H1 (cell line): ENCODE measurements around the gene ALOX5AP. TPM values are rescaled to one million over a fixed set of nuclear protein-coding genes. Genes with fewer than 3 reads are reported as not detected.

Experiments
- CTCF ChIA-PET: fragments of 300-600 bp; sonication (Branson Sonifier 250); formaldehyde crosslinking; loops from one replicate; lab custom pipeline; 2021; ENCODE audit not compliant: partially characterized antibody; lab: Charles Lee
- POLR2A ChIA-PET: fragments of 300-600 bp; sonication (Branson Sonifier 250); formaldehyde crosslinking; loops from one replicate; lab custom pipeline; 2021; ENCODE audit warnings: inconsistent platforms; ENCODE audit not compliant: partially characterized antibody; lab: Charles Lee
- DNase-seq, 2 experiments: peaks; one replicate each; pipeline versions ENCODE4 v3.0.0 to v3.0.0-alpha.2; 2010 to 2022; ENCODE audit warnings: low spot score in 2 of 2, low read depth in 1 of 2, mixed read lengths in 1 of 2
- FAIRE-seq: peaks from 2 replicates; lab custom pipeline; 2011; peaks lifted over from hg19 to GRCh38; lab: Jason Lieb, UNC
- H2AFZ ChIP-seq: 2 replicates; pipeline ENCODE4 v1.8.1; 2012; ENCODE audit warnings: low read length, inconsistent platforms
- H2AK5ac ChIP-seq: 2 replicates; pipeline ENCODE4 v1.6.1; 2013; ENCODE audit warnings: low read depth, low read length
- H2BK120ac ChIP-seq: replicated peaks from 2 replicates; pipeline ENCODE3; 2013; ENCODE audit warnings: low read depth, low read length, inconsistent platforms
- H2BK12ac ChIP-seq: 2 replicates; pipeline ENCODE4 v1.6.1; 2013; ENCODE audit warnings: low read depth, low read length
- H2BK15ac ChIP-seq: 2 replicates; pipeline ENCODE4 v1.6.1; 2013; ENCODE audit warnings: low read length
- H2BK20ac ChIP-seq: 2 replicates; pipeline ENCODE4 v1.6.1; 2013; ENCODE audit warnings: low read length
- H2BK5ac ChIP-seq: 2 replicates; pipeline ENCODE4 v1.6.1; 2013; ENCODE audit warnings: low read depth, low read length
- H3K14ac ChIP-seq: 2 replicates; pipeline ENCODE4 v1.6.1; 2013; ENCODE audit warnings: inconsistent platforms; ENCODE audit not compliant: insufficient read length
- H3K18ac ChIP-seq: 2 replicates; pipeline ENCODE4 v1.6.1; 2013; ENCODE audit warnings: low read length; ENCODE audit errors: extremely low read depth
- H3K23ac ChIP-seq: 2 replicates; pipeline ENCODE4 v1.6.1; 2013; ENCODE audit warnings: inconsistent platforms; ENCODE audit not compliant: insufficient read length
- H3K23me2 ChIP-seq: 2 replicates; pipeline ENCODE4 v1.6.1; 2013; ENCODE audit warnings: low read depth, low read length
- H3K27ac ChIP-seq: 2 replicates; pipeline ENCODE4 v1.6.1; 2011; ENCODE audit warnings: low read depth, low read length, inconsistent platforms
- H3K27me3 ChIP-seq, 4 experiments: replicated peaks in 1 of 4; 1 replicate in 1 of 4; 2 replicates in 3 of 4; pipeline versions ENCODE4 v1.6.1 to v1.8.1; 2011 to 2013; ENCODE audit warnings: low read length in 3 of 4, mild to moderate bottlenecking in 3 of 4, inconsistent platforms in 2 of 4, mixed read lengths in 2 of 4, moderate library complexity in 1 of 4; ENCODE audit not compliant: control insufficient read depth in 3 of 4, insufficient read depth in 3 of 4; ENCODE audit errors: extremely low read depth in 1 of 4
- H3K36me3 ChIP-seq, 4 experiments: 2 replicates each; pipeline versions ENCODE4 v1.6.1 to v1.8.1; 2011 to 2013; ENCODE audit warnings: mild to moderate bottlenecking in 4 of 4, low read length in 3 of 4, moderate library complexity in 2 of 4, control low read depth in 1 of 4, inconsistent platforms in 1 of 4; ENCODE audit not compliant: insufficient read depth in 4 of 4, control insufficient read depth in 2 of 4
- H3K4ac ChIP-seq: replicated peaks from 2 replicates; pipeline ENCODE3; 2013; ENCODE audit warnings: low read length, low read depth, mixed read lengths, inconsistent platforms; ENCODE audit not compliant: insufficient read length
- H3K4me1 ChIP-seq, 4 experiments: replicated peaks in 1 of 4; 1 replicate in 1 of 4; 2 replicates in 3 of 4; pipeline versions ENCODE4 v1.6.1 to v1.8.1; 2011 to 2013; ENCODE audit warnings: low read length in 3 of 4, inconsistent platforms in 2 of 4, mixed read lengths in 1 of 4; ENCODE audit not compliant: insufficient read depth in 4 of 4, control insufficient read depth in 3 of 4
- H3K4me2 ChIP-seq, 2 experiments: 2 replicates each; pipeline versions ENCODE4 v1.6.1 to v1.8.1; 2011 to 2013; ENCODE audit warnings: low read depth in 2 of 2, low read length in 2 of 2, control low read depth in 1 of 2, inconsistent platforms in 1 of 2, mild to moderate bottlenecking in 1 of 2; ENCODE audit not compliant: insufficient read depth in 1 of 2
- H3K4me3 ChIP-seq, 4 experiments: fragments of 200-600, 300-600 bp in 1 of 4; sonication (generic), shearing (Covaris generic), sonication (Bioruptor Twin) in 1 of 4; 2 replicates each; pipeline versions ENCODE4 v1.5.1 to v1.8.1; 2011 to 2016; ENCODE audit warnings: low read length in 4 of 4, low read depth in 3 of 4, control low read depth in 2 of 4, inconsistent platforms in 2 of 4, mild to moderate bottlenecking in 2 of 4, mixed read lengths in 1 of 4, moderate library complexity in 1 of 4; ENCODE audit not compliant: insufficient read depth in 2 of 4; ENCODE audit errors: extremely low read depth in 1 of 4
- H3K56ac ChIP-seq: replicated peaks from 2 replicates; pipeline ENCODE3; 2013; ENCODE audit warnings: low read depth, mild to moderate bottlenecking, mixed read lengths, low read length, inconsistent platforms; ENCODE audit not compliant: insufficient read length
- H3K79me1 ChIP-seq: 2 replicates; pipeline ENCODE4 v1.6.1; 2013; ENCODE audit warnings: low read depth, low read length, control low read depth
- H3K79me2 ChIP-seq, 2 experiments: 2 replicates each; pipeline versions ENCODE4 v1.6.1 to v1.8.1; 2012 to 2013; ENCODE audit warnings: low read length in 2 of 2, mild to moderate bottlenecking in 2 of 2, inconsistent platforms in 1 of 2; ENCODE audit not compliant: insufficient read depth in 2 of 2, control insufficient read depth in 1 of 2
- H3K9ac ChIP-seq, 4 experiments: replicated peaks in 1 of 4; 1 replicate in 1 of 4; 2 replicates in 3 of 4; pipeline versions ENCODE4 v1.6.1 to v1.8.1; 2011 to 2013; ENCODE audit warnings: low read depth in 3 of 4, low read length in 3 of 4, control low read depth in 2 of 4, mild to moderate bottlenecking in 2 of 4, moderate library complexity in 2 of 4, inconsistent platforms in 1 of 4; ENCODE audit errors: extremely low read depth in 1 of 4
- H3K9me3 ChIP-seq, 2 experiments: 2 replicates each; pipeline versions ENCODE4 v1.6.1 to v1.8.1; 2012 to 2013; ENCODE audit warnings: mild to moderate bottlenecking in 2 of 2, moderate library complexity in 2 of 2, control low read depth in 1 of 2, inconsistent platforms in 1 of 2, low read depth in 1 of 2, low read length in 1 of 2, mixed read lengths in 1 of 2; ENCODE audit not compliant: insufficient read depth in 2 of 2
- H4K20me1 ChIP-seq, 2 experiments: replicated peaks in 1 of 2; 2 replicates each; pipeline versions ENCODE3 to v1.8.1; 2011 to 2013; ENCODE audit warnings: inconsistent platforms in 2 of 2, low read length in 2 of 2, mild to moderate bottlenecking in 1 of 2; ENCODE audit not compliant: insufficient read depth in 2 of 2, control insufficient read depth in 1 of 2
- H4K5ac ChIP-seq: 2 replicates; pipeline ENCODE4 v1.6.1; 2013; ENCODE audit warnings: low read length, low read depth, mixed read lengths, inconsistent platforms; ENCODE audit not compliant: insufficient read length
- H4K8ac ChIP-seq: 2 replicates; pipeline ENCODE4 v1.8.0; 2013; ENCODE audit warnings: mild to moderate bottlenecking, moderate library complexity, low read length, inconsistent platforms; ENCODE audit not compliant: insufficient read depth; ENCODE audit errors: extremely low read depth
- H4K91ac ChIP-seq: replicated peaks from 2 replicates; pipeline ENCODE3; 2013; ENCODE audit warnings: low read length, mixed read lengths, inconsistent platforms; ENCODE audit not compliant: insufficient read length
- BRCA1 ChIP-seq: IDR thresholded peaks from 2 replicates; pipeline ENCODE4 v1.6.1; 2012; ENCODE audit warnings: low read depth, low read length, improper control_type of control experiment
- CEBPB ChIP-seq: IDR thresholded peaks from 2 replicates; pipeline ENCODE4 v1.6.1; 2012; ENCODE audit warnings: low read depth, low read length
- CTBP2 ChIP-seq: IDR thresholded peaks from 2 replicates; pipeline ENCODE4 v1.7.0; 2011; ENCODE audit warnings: borderline replicate concordance, mild to moderate bottlenecking, moderate library complexity, mixed read lengths, low read length; ENCODE audit not compliant: insufficient read depth, insufficient read length
- E2F6 ChIP-seq: IDR thresholded peaks from 2 replicates; pipeline ENCODE4 v1.6.1; 2012; ENCODE audit warnings: inconsistent platforms
- EZH2 ChIP-seq: fragments of 200-600 bp; sonication (generic); IDR thresholded peaks from 2 replicates; pipeline ENCODE4 v1.7.1; 2012; ENCODE audit warnings: low read depth, mild to moderate bottlenecking, moderate library complexity, low read length, inconsistent platforms; ENCODE audit not compliant: severe bottlenecking
- GTF2F1 ChIP-seq: IDR thresholded peaks from 2 replicates; pipeline ENCODE4 v1.6.1; 2012; ENCODE audit warnings: low read depth, low read length, improper control_type of control experiment, borderline replicate concordance
- MAFK ChIP-seq: IDR thresholded peaks from 2 replicates; pipeline ENCODE4 v1.6.1; 2012; ENCODE audit warnings: low read depth, mild to moderate bottlenecking, improper control_type of control experiment, low read length
- MAX ChIP-seq: IDR thresholded peaks from 2 replicates; pipeline ENCODE4 v1.6.1; 2012; ENCODE audit warnings: inconsistent platforms
- POLR2AphosphoS5 ChIP-seq: IDR thresholded peaks from 2 replicates; pipeline ENCODE4 v1.6.1; 2011; ENCODE audit warnings: low read depth, low read length
- SIN3A ChIP-seq, 2 experiments: IDR thresholded peaks in 1 of 2; conservative IDR thresholded peaks in 1 of 2; 2 replicates each; pipeline ENCODE4 v1.6.1; 2011 to 2012; ENCODE audit warnings: low read length in 2 of 2, improper control_type of control experiment in 1 of 2, low read depth in 1 of 2, mild to moderate bottlenecking in 1 of 2
- SP1 ChIP-seq: IDR thresholded peaks from 2 replicates; pipeline ENCODE4 v1.6.1; 2011; ENCODE audit warnings: low read depth, low read length
- SRF ChIP-seq: IDR thresholded peaks from 2 replicates; pipeline ENCODE4 v1.6.1; 2011; ENCODE audit warnings: mild to moderate bottlenecking, low read depth, low read length, moderate library complexity
- TAF7 ChIP-seq: optimal IDR thresholded peaks from 2 replicates; pipeline ENCODE3; 2011; ENCODE audit warnings: low read depth, mild to moderate bottlenecking, inconsistent platforms, low read length, moderate library complexity, borderline replicate concordance
- TBP ChIP-seq: IDR thresholded peaks from 2 replicates; pipeline ENCODE4 v1.6.1; 2011; ENCODE audit warnings: low read depth, low read length, improper control_type of control experiment
- WGBS, 2 experiments: shearing (Covaris generic) in 1 of 2; methylation state at CpG; one replicate each; pipeline versions ENCODE4 v1.1.6 to v1.1.7; 2013 to 2015; ENCODE audit warnings: low lambda C conversion rate in 2 of 2, mixed read lengths in 2 of 2, inconsistent platforms in 1 of 2, low coverage in 1 of 2, missing lambda C conversion rate in 1 of 2; ENCODE audit not compliant: insufficient replicate concordance in 2 of 2, insufficient coverage in 1 of 2, insufficient read length in 1 of 2; ENCODE audit errors: extremely low coverage in 1 of 2, missing lambda C conversion rate in 1 of 2; 5-methylcytosine and 5-hydroxymethylcytosine counted together
- polyA plus RNA-seq, 7 experiments: library from polyadenylated mRNA; depleted of rRNA in 3 of 7; stranded (reverse) in 5 of 7; unstranded in 2 of 7; fragments of >200 nt in 5 of 7; fragments of 200-250 nt in 2 of 7; gene quantifications; 1 replicate in 5 of 7; 2 replicates in 1 of 7; 4 replicates in 1 of 7; pipeline versions ENCODE4 v1.2.1 to v1.2.3, GENCODE V29; 2011 to 2013; ENCODE audit warnings: missing spikeins in 2 of 7, mixed read lengths in 2 of 7
- total RNA-seq: library from RNA; stranded (reverse); fragmentation: NEBNext Ultra II Directional; extraction: Animal tissue kit (Norgen Biotek cat#: 25700); gene quantifications from 2 replicates; pipeline ENCODE4 v1.2.1, GENCODE V29; 2021

The ALOX5AP gene
- total and polyA plus RNA-seq, 2 of the 8 experiments (the other 6 are each of a cell fraction or from before 2014, with no cell fraction given): not detected

- no peak overlapping the region for H2AFZ ChIP-seq
- H3K4ac ChIP-seq: no peak overlapping the region
- CTCF ChIA-PET: interaction anchor here (0.6 to 1.0 kb wide), 2 partner anchors 11 to 1392 kb away, joined by 3 read pairs; no protein-coding TSS in a partner anchor
- no peaks in the 10 kb centered on the region for H3K4me1 ChIP-seq
- 91% methylated on average over 12 of the region's 12 CpGs; no CpG with 5 or more reads in 1 of the 2 experiments for WGBS, 2 experiments
- no peak overlapping the region for H3K9ac ChIP-seq
- no peak overlapping the region for H4K8ac ChIP-seq
- H4K91ac ChIP-seq: no peak overlapping the region
- no peaks in the 10 kb centered on the region for H3K79me2 ChIP-seq
- H3K14ac ChIP-seq: no peak overlapping the region
- no peaks in the 10 kb centered on the region for H3K27me3 ChIP-seq
- no peaks in the 10 kb centered on the region for H3K9me3 ChIP-seq
- no peaks in the 10 kb centered on the region for H3K79me1 ChIP-seq
- no peak overlapping the region for H2BK20ac ChIP-seq
- POLR2A ChIA-PET: interaction anchor here (1.8 kb wide), 1 partner anchor 19 kb away, joined by 3 read pairs; no protein-coding TSS in a partner anchor
- no peak overlapping the region for H3K56ac ChIP-seq
- H3K4me3 ChIP-seq: no peak overlapping the region
- no peaks in the 10 kb centered on the region for H3K23me2 ChIP-seq
- H3K18ac ChIP-seq: no peak overlapping the region
- H3K27ac ChIP-seq: no peak overlapping the region
- no peak overlapping the region for H4K5ac ChIP-seq
- H3K23ac ChIP-seq: no peak overlapping the region
- 0 out of 2 replicates have a peak overlapping the region, but pooled peaks have one; percentile 9 for H2BK15ac ChIP-seq
- H2AK5ac ChIP-seq: no peak overlapping the region
- no peaks in the 10 kb centered on the region for H4K20me1 ChIP-seq
- no peak overlapping the region for H2BK120ac ChIP-seq
- DNase-seq (no peak), FAIRE-seq (no peak)
- H3K36me3 ChIP-seq: no peaks in the 10 kb centered on the region
- no peak overlapping the region for H2BK5ac ChIP-seq
- no peak overlapping the region for H2BK12ac ChIP-seq
- no peak overlapping the region for H3K4me2 ChIP-seq
- no peak for TF ChIP-seq CEBPB
- TF ChIP-seq E2F6: no peak
- no peak for TF ChIP-seq TBP
- no peak for TF ChIP-seq SRF
- no peak for TF ChIP-seq CTBP2
- no peak for TF ChIP-seq SIN3A (conservative IDR thresholded peaks at IDR 0.05 in 1 of 2, IDR thresholded peaks at IDR 0.05 in 1 of 2; ENCODE audit: low read depth in 1 of 2, low read length in 2 of 2)
- TF ChIP-seq MAFK: no peak
- no peak for TF ChIP-seq GTF2F1
- no peak for TF ChIP-seq MAX
- no peak for TF ChIP-seq SP1
- no peak for TF ChIP-seq BRCA1
- no peak for TF ChIP-seq TAF7
- TF ChIP-seq POLR2AphosphoS5: no peak
- no peak for TF ChIP-seq EZH2
Observed at GRCh38 chr13:30755678-30756077, 20.3 kb downstream of the ALOX5AP start.
